HCT116 (cell line): ENCODE data around the gene NCKAP5L. TPM values are rescaled to one million over a fixed set of nuclear protein-coding genes. Genes with fewer than 3 reads are reported as not detected.
A peak's percentile ranks its signal among the peaks of the same experiment; 100 is the strongest.

Experiments
- ATAC-seq: fragments of 200-7000 bp; cut with Tn5 transposase; 2 replicates; pipeline ENCODE4 v1.9.1; 2020; ENCODE audit warnings: mild to moderate bottlenecking, moderate library complexity
- BruUV-seq: library from RNA; stranded (reverse); fragments of 400-500 nt; replicated peaks from 2 replicates; lab custom pipeline; 2021; lab: Mats Ljungman, UMichigan
- CTCF ChIA-PET: fragments of 300-600 bp; sonication (Branson Sonifier 250); formaldehyde crosslinking; loops from one replicate; lab custom pipeline; 2021; ENCODE audit warnings: antibody characterized with exemption; lab: Charles Lee
- POLR2A ChIA-PET: fragments of 300-600, 350-600 bp; sonication (Branson Sonifier 250); formaldehyde crosslinking; loops from one replicate; lab custom pipeline; 2021; ENCODE audit warnings: antibody characterized with exemption; lab: Charles Lee
- RAD21 ChIA-PET, 2 experiments: fragments of 300-600 bp; sonication (Branson Sonifier 250); formaldehyde crosslinking; loops; one replicate each; lab custom pipeline; 2023; ENCODE audit warnings: low total read pairs in 2 of 2; ENCODE audit not compliant: uncharacterized antibody in 2 of 2, unreplicated experiment in 2 of 2, low non-redundant PET in 1 of 2; lab: Charles Lee
- DNase-seq: peaks from one replicate; pipeline ENCODE4 v3.0.0-alpha.2; 2010; ENCODE audit warnings: low read depth, low spot score
- H2AFZ ChIP-seq: fragments of 200-600 bp; shearing (Covaris generic), sonication (generic); 2 replicates; pipeline ENCODE4 v1.6.1; 2017; ENCODE audit warnings: low read depth, mixed run types, mixed read lengths, antibody characterized with exemption, low read length; ENCODE audit not compliant: poor library complexity, severe bottlenecking
- H3K27ac ChIP-seq: 2 replicates; pipeline ENCODE4 v1.5.1; 2012; ENCODE audit warnings: low read depth, low read length
- H3K27me3 ChIP-seq: fragments of 200-600 bp; sonication (generic); 2 replicates; pipeline ENCODE4 v1.6.1; 2016; ENCODE audit warnings: mixed run types, low read length, mixed read lengths; ENCODE audit not compliant: insufficient read depth
- H3K36me3 ChIP-seq, 2 experiments: fragments of 200-500 bp in 1 of 2; fragments of 200-600 bp in 1 of 2; sonication (Bioruptor generic) in 1 of 2; sonication (generic) in 1 of 2; 2 replicates each; pipeline versions ENCODE4 v1.5.1 to v1.6.1; 2014 to 2016; ENCODE audit warnings: low read length in 2 of 2, inconsistent platforms in 1 of 2, mixed read lengths in 1 of 2, mixed run types in 1 of 2; ENCODE audit not compliant: insufficient read depth in 2 of 2, control insufficient read depth in 1 of 2
- H3K4me1 ChIP-seq, 2 experiments: fragments of 200-600 bp in 1 of 2; sonication (generic) in 1 of 2; 2 replicates each; pipeline versions ENCODE4 v1.5.1 to v1.6.1; 2012 to 2017; ENCODE audit warnings: low read length in 2 of 2, inconsistent platforms in 1 of 2, mild to moderate bottlenecking in 1 of 2, mixed read lengths in 1 of 2, mixed run types in 1 of 2, moderate library complexity in 1 of 2; ENCODE audit not compliant: insufficient read depth in 2 of 2, control insufficient read depth in 1 of 2
- H3K4me2 ChIP-seq: fragments of 200-600 bp; sonication (generic); 2 replicates; pipeline ENCODE4 v1.6.1; 2017; ENCODE audit warnings: mixed run types, low read length, mixed read lengths
- H3K4me3 ChIP-seq, 2 experiments: fragments of 200-600 bp in 1 of 2; sonication (generic) in 1 of 2; replicated peaks in 1 of 2; 2 replicates each; pipeline ENCODE4 v1.5.1; 2011 to 2016; ENCODE audit warnings: low read length in 2 of 2, control low read depth in 1 of 2, low read depth in 1 of 2, mild to moderate bottlenecking in 1 of 2, mixed read lengths in 1 of 2, mixed run types in 1 of 2
- H3K79me2 ChIP-seq: fragments of 200-600 bp; sonication (generic); 2 replicates; pipeline ENCODE4 v1.6.1; 2017; ENCODE audit warnings: mild to moderate bottlenecking, mixed run types, low read length, moderate library complexity, mixed read lengths; ENCODE audit not compliant: insufficient read depth
- H3K9ac ChIP-seq: fragments of 200-600 bp; sonication (generic); 2 replicates; pipeline ENCODE4 v1.6.1; 2016; ENCODE audit warnings: low read length, mixed read lengths
- H3K9me2 ChIP-seq: fragments of 200-600 bp; sonication (generic), shearing (Covaris generic); 2 replicates; pipeline ENCODE4 v1.6.1; 2017; ENCODE audit warnings: mixed run types, mild to moderate bottlenecking, moderate library complexity; ENCODE audit not compliant: insufficient read depth
- H3K9me3 ChIP-seq, 2 experiments: fragments of 200-500 bp in 1 of 2; fragments of 200-600 bp in 1 of 2; sonication (Bioruptor generic) in 1 of 2; sonication (generic) in 1 of 2; 2 replicates each; pipeline ENCODE4 v1.6.1; 2014 to 2017; ENCODE audit warnings: low read length in 2 of 2, mixed read lengths in 2 of 2, inconsistent platforms in 1 of 2, low read depth in 1 of 2, mild to moderate bottlenecking in 1 of 2, mixed run types in 1 of 2, moderate library complexity in 1 of 2; ENCODE audit not compliant: control insufficient read depth in 1 of 2, insufficient read depth in 1 of 2
- H4K20me1 ChIP-seq: fragments of 200-600 bp; sonication (generic), shearing (Covaris generic); 2 replicates; pipeline ENCODE4 v1.6.1; 2017; ENCODE audit warnings: mixed run types, mild to moderate bottlenecking, moderate library complexity; ENCODE audit not compliant: insufficient read depth
- CBX3 ChIP-seq: IDR thresholded peaks from 2 replicates; pipeline ENCODE4 v1.6.1; 2012; ENCODE audit warnings: low read depth
- CEBPB ChIP-seq: IDR thresholded peaks from 2 replicates; pipeline ENCODE4 v1.6.1; 2012; ENCODE audit warnings: low read depth
- EGR1 ChIP-seq: IDR thresholded peaks from 2 replicates; pipeline ENCODE4 v1.6.1; 2012; ENCODE audit warnings: low read depth
- ELF1 ChIP-seq: IDR thresholded peaks from 2 replicates; pipeline ENCODE4 v1.6.1; 2012; ENCODE audit warnings: low read depth, borderline replicate concordance
- EZH2 ChIP-seq: fragments of 200-600 bp; sonication (generic); IDR thresholded peaks from 2 replicates; pipeline ENCODE4 v1.6.1; 2017; ENCODE audit warnings: antibody characterized with exemption, mixed run types
- FOSL1 ChIP-seq: IDR thresholded peaks from 2 replicates; pipeline ENCODE4 v1.6.1; 2012; ENCODE audit warnings: low read depth
- JUND ChIP-seq: IDR thresholded peaks from 2 replicates; pipeline ENCODE4 v1.6.1; 2012
- POLR2A ChIP-seq: IDR thresholded peaks from 2 replicates; pipeline ENCODE4 v1.7.0; 2011; ENCODE audit warnings: borderline replicate concordance; ENCODE audit not compliant: insufficient read depth, insufficient read length; ENCODE audit errors: extremely low read depth
- RAD21 ChIP-seq: IDR thresholded peaks from 2 replicates; pipeline ENCODE4 v1.6.1; 2012; ENCODE audit warnings: low read depth, mild to moderate bottlenecking
- REST ChIP-seq: IDR thresholded peaks from 2 replicates; pipeline ENCODE4 v1.6.1; 2012; ENCODE audit warnings: low read depth
- SP1 ChIP-seq: IDR thresholded peaks from 2 replicates; pipeline ENCODE4 v1.6.1; 2012; ENCODE audit warnings: low read depth
- TCF7L2 ChIP-seq: IDR thresholded peaks from 2 replicates; pipeline ENCODE4 v1.7.0; 2011; ENCODE audit warnings: borderline replicate concordance, inconsistent platforms; ENCODE audit not compliant: insufficient read depth, insufficient read length; ENCODE audit errors: extremely low read depth
- YY1 ChIP-seq: IDR thresholded peaks from 2 replicates; pipeline ENCODE4 v1.6.1; 2011; ENCODE audit warnings: low read length, low read depth, moderate library complexity, mild to moderate bottlenecking; ENCODE audit not compliant: insufficient replicate concordance; ENCODE audit errors: extremely low read depth
- ZFX ChIP-seq: fragments of 450-650 bp; IDR thresholded peaks from 2 replicates; pipeline ENCODE4 v1.6.1; 2017
- ZNF274 ChIP-seq: fragments of 200-500 bp; sonication (Bioruptor generic); IDR thresholded peaks from 2 replicates; pipeline ENCODE4 v1.6.1; 2014; ENCODE audit warnings: mild to moderate bottlenecking, low read depth, low read length, inconsistent platforms
- intact Hi-C: fragments of 100-400 bp; cut with micrococcal nuclease; formaldehyde crosslinking; loops from 2 replicates; pipeline ENCODE4 v1.10.0; 2022
- total RNA-seq: library from RNA; stranded (reverse); gene quantifications from one replicate; pipeline ENCODE4 v1.2.1, GENCODE V29; 2021; ENCODE audit not compliant: unreplicated experiment
- TF ChIP-seq, protein P1 (sequence below): IDR thresholded peaks from 2 replicates; pipeline ENCODE4 v1.6.1; 2011; ENCODE audit warnings: mild to moderate bottlenecking, low read length, moderate library complexity; ENCODE audit not compliant: insufficient replicate concordance; ENCODE audit errors: extremely low read depth

NCKAP5L gene
- total RNA-seq, 1 experiment from 2014 or later = 12.1 TPM

DNA sequence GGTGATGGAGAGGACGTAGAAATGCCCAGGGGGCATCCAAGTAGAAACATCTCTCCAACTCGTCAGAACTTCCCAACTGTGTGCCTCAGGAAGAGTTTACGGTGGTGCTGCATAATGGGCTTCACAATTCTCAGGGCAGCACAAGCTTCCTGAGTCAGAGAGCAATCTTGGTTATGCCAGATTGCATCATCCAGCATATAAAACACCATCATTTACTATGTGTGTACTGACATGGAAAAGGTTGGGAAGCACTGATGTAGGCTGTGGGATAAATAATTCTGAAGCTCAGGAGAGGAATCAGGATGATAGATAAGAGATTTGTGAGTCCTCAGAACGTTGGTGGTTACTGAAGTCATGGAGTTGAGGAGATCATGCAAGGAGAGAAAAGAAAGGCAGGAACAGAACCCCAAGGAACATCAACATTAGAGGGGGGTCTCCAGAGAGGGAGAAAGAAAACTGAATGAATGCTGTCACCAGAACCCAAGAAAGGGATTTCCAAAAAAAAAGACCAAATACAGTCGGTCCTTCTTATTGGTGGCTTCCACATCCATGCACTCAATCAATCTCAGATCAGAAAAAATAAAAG is 4.7 kb upstream of the NCKAP5L start:
- Histone ChIP-seq H3K4me3 (no peak overlapping the region), H3K27ac (no peak overlapping the region), H3K9me2 (no peaks in the 10 kb centered on the region; the same call in 1 of the 2 replicates), H3K9ac (no peak overlapping the region), H3K9me3 (no peaks in the 10 kb centered on the region), H3K4me2 (no peak overlapping the region), H2AFZ (no peak overlapping the region), H3K36me3 (no peaks in the 10 kb centered on the region), H4K20me1 (no peaks in the 10 kb centered on the region), H3K79me2 (no peaks in the 10 kb centered on the region), H3K27me3 (no peaks in the 10 kb centered on the region), H3K4me1 (peaks cover 5 to 10% of the 10 kb centered on the region in 2 experiments; a peak in 3 of 4 replicates)
- TF ChIP-seq CEBPB = peak; percentile 73
- no peak for TF ChIP-seq ZFX
- ATAC-seq = no peak
- no peak for DNase-seq
- CTCF ChIA-PET = no interaction called here
- no TSS peak for BruUV-seq
- RAD21 ChIA-PET = no interaction called here
- intact Hi-C loops = loop anchor here (10.0 kb wide), 1 partner anchor 188 kb away; no protein-coding TSS in a partner anchor
- POLR2A ChIA-PET = interaction anchor here (1.7 kb wide), 1 partner anchor 92 kb away, joined by 4 read pairs; the partner anchor contains the start of gene TMBIM6

DNA sequence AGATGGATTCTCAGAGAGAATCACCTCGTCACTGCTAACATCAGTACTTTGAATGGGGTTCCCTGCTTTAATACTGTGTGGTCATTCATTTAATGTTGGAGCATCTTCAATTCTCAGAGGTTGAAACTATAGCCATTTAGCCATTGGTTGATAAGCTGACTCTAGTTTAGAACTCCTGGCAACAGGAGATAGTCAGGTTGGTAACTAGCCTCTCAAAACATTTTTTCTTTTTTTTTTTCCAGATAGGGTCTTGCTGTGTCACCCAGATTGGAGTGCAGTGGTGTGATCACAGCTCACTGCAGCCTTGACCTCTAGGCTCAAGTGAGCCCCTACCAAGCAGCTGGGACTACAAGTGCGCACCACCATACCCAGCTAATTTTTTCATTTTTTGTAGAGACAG is 3.5 kb upstream of the NCKAP5L start:
- CTCF ChIA-PET = no interaction called here
- no peak overlapping the region for H3K27ac ChIP-seq
- ATAC-seq (no peak), DNase-seq (no peak)
- no peaks in the 10 kb centered on the region for H3K9me3 ChIP-seq
- intact Hi-C loops = loop anchor here (10.0 kb wide), 1 partner anchor 187 kb away; no protein-coding TSS in a partner anchor
- no peaks in the 10 kb centered on the region; the same call in 1 of the 2 replicates for H3K9me2 ChIP-seq
- H3K4me2 ChIP-seq = no peak overlapping the region
- POLR2A ChIA-PET = interaction anchor here (1.7 kb wide), 1 partner anchor 90 kb away, joined by 4 read pairs; the partner anchor contains the start of gene TMBIM6
- no peak overlapping the region for H3K4me3 ChIP-seq
- H3K9ac ChIP-seq = no peak overlapping the region
- H3K79me2 ChIP-seq = no peaks in the 10 kb centered on the region
- RAD21 ChIA-PET = no interaction called here
- H3K27me3 ChIP-seq = no peaks in the 10 kb centered on the region
- no TSS peak for BruUV-seq
- no peaks in the 10 kb centered on the region for H3K36me3 ChIP-seq
- H2AFZ ChIP-seq = no peak overlapping the region
- H4K20me1 ChIP-seq = no peaks in the 10 kb centered on the region
- peaks cover 5 to 18% of the 10 kb centered on the region in 2 experiments; a peak in 3 of 4 replicates for H3K4me1 ChIP-seq
- TF ChIP-seq ELF1 (no peak), SP1 (no peak), REST (no peak), POLR2A (no peak), RAD21 (no peak), CBX3 (no peak), FOSL1 (no peak), ZNF274 (no peak), EGR1 (no peak), JUND (no peak), YY1 (no peak), TCF7L2 (no peak), EZH2 (no peak), ZFX (no peak)
- TF ChIP-seq, protein P1, sequence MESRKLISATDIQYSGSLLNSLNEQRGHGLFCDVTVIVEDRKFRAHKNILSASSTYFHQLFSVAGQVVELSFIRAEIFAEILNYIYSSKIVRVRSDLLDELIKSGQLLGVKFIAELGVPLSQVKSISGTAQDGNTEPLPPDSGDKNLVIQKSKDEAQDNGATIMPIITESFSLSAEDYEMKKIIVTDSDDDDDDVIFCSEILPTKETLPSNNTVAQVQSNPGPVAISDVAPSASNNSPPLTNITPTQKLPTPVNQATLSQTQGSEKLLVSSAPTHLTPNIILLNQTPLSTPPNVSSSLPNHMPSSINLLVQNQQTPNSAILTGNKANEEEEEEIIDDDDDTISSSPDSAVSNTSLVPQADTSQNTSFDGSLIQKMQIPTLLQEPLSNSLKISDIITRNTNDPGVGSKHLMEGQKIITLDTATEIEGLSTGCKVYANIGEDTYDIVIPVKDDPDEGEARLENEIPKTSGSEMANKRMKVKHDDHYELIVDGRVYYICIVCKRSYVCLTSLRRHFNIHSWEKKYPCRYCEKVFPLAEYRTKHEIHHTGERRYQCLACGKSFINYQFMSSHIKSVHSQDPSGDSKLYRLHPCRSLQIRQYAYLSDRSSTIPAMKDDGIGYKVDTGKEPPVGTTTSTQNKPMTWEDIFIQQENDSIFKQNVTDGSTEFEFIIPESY = no peak
